Measurements from ENCODE around the gene NSL1.

NSL1 gene

DNA sequence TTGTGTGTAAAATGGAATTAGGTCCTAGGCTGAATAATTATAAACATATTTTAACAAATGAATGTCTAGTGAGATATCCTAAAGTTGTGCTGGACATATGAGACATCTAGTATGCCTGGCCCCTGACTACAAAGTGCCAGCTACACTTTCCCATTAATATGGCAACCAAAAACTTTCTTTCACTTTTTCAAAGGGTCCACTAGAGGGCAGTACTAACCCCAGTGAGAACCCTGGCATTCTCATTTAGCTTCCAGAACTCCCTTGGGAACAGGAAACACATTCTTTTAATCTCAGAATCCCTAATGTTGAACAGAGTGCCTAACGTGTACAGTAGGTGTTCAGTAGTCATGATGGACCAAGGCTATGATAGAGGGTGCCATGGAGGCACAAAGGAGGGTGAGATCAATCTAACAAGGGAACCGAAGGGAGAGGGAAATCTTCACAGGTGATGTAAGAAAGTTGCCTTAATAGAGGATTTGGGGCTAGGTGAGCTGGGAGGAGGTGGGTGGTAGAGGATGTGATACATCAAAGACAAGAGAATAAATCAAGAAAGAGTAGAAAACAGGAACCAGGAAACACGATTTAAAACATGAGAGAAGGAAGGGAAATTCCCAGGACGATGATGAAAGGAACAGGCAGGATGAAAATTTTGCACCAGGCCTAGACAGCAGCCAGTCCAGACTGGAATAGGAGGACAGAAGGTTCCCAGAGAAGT lies 41.6 kb downstream of the NSL1 start:
- peak overlapping the region; percentile 30; the same call in 1 of the 2 replicates for H3K27ac ChIP-seq (ENCODE audit: low read depth, low read length)
- no peak overlapping the region for H3K4me3 ChIP-seq (ENCODE audit: low read depth, low read length)
- no peak overlapping the region for H2AFZ ChIP-seq (ENCODE audit: low read length, unreplicated experiment)
- no peaks in the 10 kb centered on the region for H3K36me3 ChIP-seq (ENCODE audit: insufficient read depth, low read length)
- H3K4me1 ChIP-seq (ENCODE audit: control insufficient read depth, insufficient read depth, low read length, unreplicated experiment) = peaks cover 19% of the 10 kb centered on the region
- H3K79me2 ChIP-seq (ENCODE audit: control insufficient read depth, insufficient read depth, low read length, unreplicated experiment) = peaks cover 8% of the 10 kb centered on the region
- no peaks in the 10 kb centered on the region for H3K27me3 ChIP-seq (ENCODE audit: insufficient read depth, low read length)

DNA sequence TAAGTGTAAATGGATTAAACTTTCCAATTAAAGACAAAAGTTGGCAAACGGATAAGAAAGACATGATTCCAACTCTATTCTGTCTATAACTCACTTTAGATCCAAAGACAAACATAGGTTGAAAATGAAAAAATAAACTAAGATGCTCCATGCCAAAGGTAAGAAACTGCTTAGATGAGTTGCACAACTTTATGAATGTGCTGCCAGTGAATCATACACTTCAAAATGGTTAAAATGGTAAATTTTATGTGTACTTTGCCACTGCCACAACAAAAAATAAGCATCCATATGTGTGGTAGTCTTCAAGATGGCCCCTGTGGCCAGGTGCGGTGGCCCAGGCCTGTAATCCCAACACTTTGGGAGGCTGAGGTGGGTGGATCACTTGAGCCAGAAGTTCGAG lies 45.0 kb downstream of the NSL1 start:
- H3K4me1 ChIP-seq (ENCODE audit: control insufficient read depth, insufficient read depth, low read length, unreplicated experiment) = peaks cover 6% of the 10 kb centered on the region
- H2AFZ ChIP-seq (ENCODE audit: low read length, unreplicated experiment) = no peak overlapping the region
- no peak overlapping the region for H3K4me3 ChIP-seq (ENCODE audit: low read depth, low read length)
- 0 out of 2 replicates have a peak, but pooled peaks cover 4% of the 10 kb centered on the region for H3K36me3 ChIP-seq (ENCODE audit: insufficient read depth, low read length)
- H3K27me3 ChIP-seq (ENCODE audit: insufficient read depth, low read length) = no peaks in the 10 kb centered on the region
- peaks cover 11% of the 10 kb centered on the region for H3K79me2 ChIP-seq (ENCODE audit: control insufficient read depth, insufficient read depth, low read length, unreplicated experiment)
- H3K27ac ChIP-seq (ENCODE audit: low read depth, low read length) = no peak overlapping the region

DNA sequence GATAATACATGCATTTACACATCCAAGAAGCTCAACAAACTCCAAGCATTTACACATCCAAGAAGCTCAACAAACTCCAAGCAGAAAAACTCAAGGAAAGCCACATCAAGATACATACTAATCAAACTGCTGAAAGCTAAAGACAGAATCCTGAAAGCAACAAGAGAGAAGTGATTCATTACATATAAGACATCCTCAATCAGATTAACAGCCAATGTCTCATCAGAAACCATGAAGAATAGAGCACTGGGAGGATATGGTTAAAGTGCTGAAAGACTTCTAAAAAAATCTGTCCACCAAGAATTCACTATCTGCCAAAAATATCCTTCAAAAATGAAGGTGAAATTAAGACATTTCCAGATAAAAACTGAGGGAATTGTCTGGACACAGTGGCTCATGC lies 46.3 kb downstream of the NSL1 start:
- H2AFZ ChIP-seq (ENCODE audit: low read length, unreplicated experiment) = no peak overlapping the region
- no peak overlapping the region for H3K27ac ChIP-seq (ENCODE audit: low read depth, low read length)
- peaks cover 11% of the 10 kb centered on the region for H3K79me2 ChIP-seq (ENCODE audit: control insufficient read depth, insufficient read depth, low read length, unreplicated experiment)
- no peak overlapping the region for H3K4me3 ChIP-seq (ENCODE audit: low read depth, low read length)
- H3K4me1 ChIP-seq (ENCODE audit: control insufficient read depth, insufficient read depth, low read length, unreplicated experiment) = peaks cover 5% of the 10 kb centered on the region
- peaks cover 5% of the 10 kb centered on the region; the same call in 1 of the 2 replicates for H3K36me3 ChIP-seq (ENCODE audit: insufficient read depth, low read length)
- H3K27me3 ChIP-seq (ENCODE audit: insufficient read depth, low read length) = no peaks in the 10 kb centered on the region

DNA sequence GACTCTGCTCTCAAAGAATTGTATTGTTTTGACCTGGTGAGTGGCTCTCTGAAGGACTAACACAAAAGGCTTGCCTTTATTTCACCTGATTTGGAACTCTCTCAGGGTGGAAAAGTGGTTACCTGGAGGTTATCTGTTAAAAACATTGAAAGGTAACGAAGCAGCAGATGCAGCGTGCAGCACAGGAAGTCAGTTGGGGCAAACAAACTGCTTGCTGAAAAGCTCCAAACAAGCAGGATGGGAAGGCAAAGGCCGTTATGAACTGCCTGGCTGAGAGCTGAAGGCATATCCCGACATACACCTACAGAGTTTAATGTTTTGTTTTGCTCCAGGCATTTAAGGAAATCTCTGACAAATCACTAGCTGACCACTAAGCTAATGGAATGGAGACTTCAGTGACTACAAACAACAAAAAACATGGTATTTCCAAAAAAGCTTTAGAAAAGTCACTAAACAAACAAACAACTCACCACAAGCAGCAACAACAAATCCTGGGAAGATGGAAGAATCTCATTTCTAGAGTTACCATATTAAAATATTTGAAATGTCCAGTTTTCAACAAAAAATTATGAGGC lies 47.6 kb downstream of the NSL1 start:
- Histone ChIP-seq H2AFZ (ENCODE audit: low read length, unreplicated experiment) (no peak overlapping the region), H3K79me2 (ENCODE audit: control insufficient read depth, insufficient read depth, low read length, unreplicated experiment) (peaks cover 11% of the 10 kb centered on the region), H3K36me3 (ENCODE audit: insufficient read depth, low read length) (peaks cover 5% of the 10 kb centered on the region; the same call in 1 of the 2 replicates), H3K4me3 (ENCODE audit: low read depth, low read length) (no peak overlapping the region), H3K4me1 (ENCODE audit: control insufficient read depth, insufficient read depth, low read length, unreplicated experiment) (no peaks in the 10 kb centered on the region), H3K27me3 (ENCODE audit: insufficient read depth, low read length) (no peaks in the 10 kb centered on the region), H3K27ac (ENCODE audit: low read depth, low read length) (no peak overlapping the region)

DNA sequence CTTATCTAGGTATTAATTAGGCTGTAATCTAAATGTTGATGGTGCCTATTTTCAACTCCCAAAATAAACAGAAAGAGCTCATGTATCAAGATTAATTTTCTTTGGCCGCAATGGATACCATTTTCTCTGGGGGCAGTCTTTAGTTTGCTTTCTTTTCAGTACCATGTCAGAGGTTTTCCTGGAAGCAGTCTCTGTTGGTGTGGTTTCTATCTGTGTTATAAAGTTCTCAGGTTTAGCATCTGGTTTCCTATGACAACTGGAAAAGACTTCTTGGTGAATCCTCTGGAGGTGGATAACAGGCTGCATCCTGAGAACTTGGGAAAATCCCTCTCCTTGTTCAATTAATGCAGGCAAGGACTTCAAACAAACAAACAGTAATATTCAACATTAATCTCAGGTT lies 53.2 kb downstream of the NSL1 start:
- no peak overlapping the region for H2AFZ ChIP-seq (ENCODE audit: low read length, unreplicated experiment)
- H3K27me3 ChIP-seq (ENCODE audit: insufficient read depth, low read length) = no peaks in the 10 kb centered on the region
- H3K4me1 ChIP-seq (ENCODE audit: control insufficient read depth, insufficient read depth, low read length, unreplicated experiment) = no peaks in the 10 kb centered on the region
- H3K79me2 ChIP-seq (ENCODE audit: control insufficient read depth, insufficient read depth, low read length, unreplicated experiment) = no peaks in the 10 kb centered on the region
- H3K36me3 ChIP-seq (ENCODE audit: insufficient read depth, low read length) = peaks cover 5% of the 10 kb centered on the region; the same call in 1 of the 2 replicates
- no peak overlapping the region for H3K27ac ChIP-seq (ENCODE audit: low read depth, low read length)
- H3K4me3 ChIP-seq (ENCODE audit: low read depth, low read length) = no peak overlapping the region

DNA sequence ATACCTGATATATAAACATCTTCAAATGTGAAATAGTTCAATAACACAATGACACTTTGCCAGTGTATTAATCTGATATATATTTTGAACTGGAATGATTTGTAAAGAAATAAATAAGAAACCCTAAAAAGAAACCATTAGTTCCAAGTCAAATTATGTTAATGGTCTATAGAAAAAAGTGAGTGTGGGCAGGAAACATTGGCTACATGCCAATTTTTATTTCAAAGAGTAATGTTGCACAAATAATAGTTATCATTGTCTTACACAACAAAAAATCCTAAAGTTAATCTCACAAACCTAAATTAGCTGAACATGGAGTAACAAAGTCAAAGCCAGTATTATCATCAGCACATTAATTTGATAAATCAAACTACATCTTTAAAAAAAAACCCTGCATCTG lies 54.0 kb downstream of the NSL1 start:
- Histone ChIP-seq H3K79me2 (ENCODE audit: control insufficient read depth, insufficient read depth, low read length, unreplicated experiment) (no peaks in the 10 kb centered on the region), H3K4me3 (ENCODE audit: low read depth, low read length) (no peak overlapping the region), H3K27me3 (ENCODE audit: insufficient read depth, low read length) (no peaks in the 10 kb centered on the region), H2AFZ (ENCODE audit: low read length, unreplicated experiment) (no peak overlapping the region), H3K36me3 (ENCODE audit: insufficient read depth, low read length) (peaks cover 5% of the 10 kb centered on the region; the same call in 1 of the 2 replicates), H3K27ac (ENCODE audit: low read depth, low read length) (no peak overlapping the region), H3K4me1 (ENCODE audit: control insufficient read depth, insufficient read depth, low read length, unreplicated experiment) (no peaks in the 10 kb centered on the region)

DNA sequence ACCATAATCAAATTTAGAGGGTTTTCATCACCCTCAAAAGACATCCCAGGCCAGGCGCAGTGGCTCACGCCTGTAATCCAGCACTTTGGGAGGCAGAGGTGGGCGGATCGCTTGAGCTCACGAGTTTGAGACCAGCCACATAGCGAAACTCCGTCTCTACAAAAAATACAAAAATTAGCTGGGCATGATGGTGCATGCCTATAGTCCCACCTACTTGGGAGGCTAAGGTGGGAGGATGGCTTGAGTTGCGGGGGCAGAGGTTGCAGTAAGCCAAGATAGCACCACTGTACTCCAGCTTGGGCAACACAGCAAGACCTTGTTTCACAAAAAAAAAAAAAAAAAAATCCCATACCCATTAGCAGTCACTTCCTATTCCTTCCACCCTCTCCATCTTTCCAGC lies 58.5 kb downstream of the NSL1 start:
- H3K79me2 ChIP-seq (ENCODE audit: control insufficient read depth, insufficient read depth, low read length, unreplicated experiment) = no peaks in the 10 kb centered on the region

DNA sequence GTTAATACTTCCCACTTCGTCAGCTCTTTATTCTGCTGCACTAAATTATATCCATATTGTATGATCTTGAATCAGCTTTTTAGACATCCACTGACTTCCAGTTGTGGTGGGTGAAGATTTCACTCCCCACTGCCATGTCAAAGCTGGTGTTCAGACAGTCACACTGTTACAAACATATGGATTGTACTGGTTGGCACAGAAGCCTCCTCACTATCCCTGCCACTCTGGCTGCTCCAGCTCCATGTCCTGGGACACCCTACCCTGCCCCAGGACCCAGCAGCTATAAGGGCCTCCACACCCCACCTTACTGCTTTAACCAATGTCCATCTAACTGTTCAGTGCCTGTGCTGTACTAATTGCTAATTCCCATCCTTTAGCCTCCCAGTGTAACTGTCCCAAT lies 59.9 kb downstream of the NSL1 start:
- H3K4me1 ChIP-seq (ENCODE audit: control insufficient read depth, insufficient read depth, low read length, unreplicated experiment) = no peaks in the 10 kb centered on the region
- H3K4me3 ChIP-seq (ENCODE audit: low read depth, low read length) = no peak overlapping the region
- no peak overlapping the region for H2AFZ ChIP-seq (ENCODE audit: low read length, unreplicated experiment)
- H3K36me3 ChIP-seq (ENCODE audit: insufficient read depth, low read length) = no peaks in the 10 kb centered on the region
- no peaks in the 10 kb centered on the region for H3K27me3 ChIP-seq (ENCODE audit: insufficient read depth, low read length)
- H3K27ac ChIP-seq (ENCODE audit: low read depth, low read length) = no peak overlapping the region
- no peaks in the 10 kb centered on the region for H3K79me2 ChIP-seq (ENCODE audit: control insufficient read depth, insufficient read depth, low read length, unreplicated experiment)

More for the DNA sequence above, 58.5 kb downstream of the NSL1 start:
- Histone ChIP-seq H3K36me3 (ENCODE audit: insufficient read depth, low read length) (no peaks in the 10 kb centered on the region; the same call in 1 of the 2 replicates), H2AFZ (ENCODE audit: low read length, unreplicated experiment) (no peak overlapping the region), H3K27ac (ENCODE audit: low read depth, low read length) (no peak overlapping the region), H3K4me3 (ENCODE audit: low read depth, low read length) (no peak overlapping the region), H3K4me1 (ENCODE audit: control insufficient read depth, insufficient read depth, low read length, unreplicated experiment) (no peaks in the 10 kb centered on the region), H3K27me3 (ENCODE audit: insufficient read depth, low read length) (no peaks in the 10 kb centered on the region)

DNA sequence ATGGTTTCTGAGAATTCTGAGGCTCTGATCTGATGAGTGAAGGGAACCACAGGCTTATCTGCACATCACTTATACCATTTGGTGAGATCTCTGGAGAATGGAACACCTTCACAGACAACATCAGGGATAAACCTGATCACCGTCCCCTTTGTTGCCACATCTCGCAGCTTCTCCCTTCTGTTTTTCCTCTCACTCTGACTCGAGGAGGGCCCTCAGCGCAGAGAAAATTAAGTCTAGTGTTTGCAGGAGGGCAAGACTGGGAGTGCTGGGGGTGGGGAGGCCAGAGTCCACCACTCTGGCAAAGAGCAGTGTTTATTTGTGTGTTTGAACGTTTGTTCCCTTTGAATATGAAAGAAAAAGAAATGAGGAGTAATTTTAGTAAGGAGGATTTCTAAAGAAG lies 63.0 kb downstream of the NSL1 start:
- Histone ChIP-seq H2AFZ (ENCODE audit: low read length, unreplicated experiment) (no peak overlapping the region), H3K4me1 (ENCODE audit: control insufficient read depth, insufficient read depth, low read length, unreplicated experiment) (no peaks in the 10 kb centered on the region), H3K27me3 (ENCODE audit: insufficient read depth, low read length) (no peaks in the 10 kb centered on the region), H3K27ac (ENCODE audit: low read depth, low read length) (peak overlapping the region; percentile 66; the same call in 1 of the 2 replicates), H3K36me3 (ENCODE audit: insufficient read depth, low read length) (no peaks in the 10 kb centered on the region), H3K79me2 (ENCODE audit: control insufficient read depth, insufficient read depth, low read length, unreplicated experiment) (no peaks in the 10 kb centered on the region), H3K4me3 (ENCODE audit: low read depth, low read length) (no peak overlapping the region)

DNA sequence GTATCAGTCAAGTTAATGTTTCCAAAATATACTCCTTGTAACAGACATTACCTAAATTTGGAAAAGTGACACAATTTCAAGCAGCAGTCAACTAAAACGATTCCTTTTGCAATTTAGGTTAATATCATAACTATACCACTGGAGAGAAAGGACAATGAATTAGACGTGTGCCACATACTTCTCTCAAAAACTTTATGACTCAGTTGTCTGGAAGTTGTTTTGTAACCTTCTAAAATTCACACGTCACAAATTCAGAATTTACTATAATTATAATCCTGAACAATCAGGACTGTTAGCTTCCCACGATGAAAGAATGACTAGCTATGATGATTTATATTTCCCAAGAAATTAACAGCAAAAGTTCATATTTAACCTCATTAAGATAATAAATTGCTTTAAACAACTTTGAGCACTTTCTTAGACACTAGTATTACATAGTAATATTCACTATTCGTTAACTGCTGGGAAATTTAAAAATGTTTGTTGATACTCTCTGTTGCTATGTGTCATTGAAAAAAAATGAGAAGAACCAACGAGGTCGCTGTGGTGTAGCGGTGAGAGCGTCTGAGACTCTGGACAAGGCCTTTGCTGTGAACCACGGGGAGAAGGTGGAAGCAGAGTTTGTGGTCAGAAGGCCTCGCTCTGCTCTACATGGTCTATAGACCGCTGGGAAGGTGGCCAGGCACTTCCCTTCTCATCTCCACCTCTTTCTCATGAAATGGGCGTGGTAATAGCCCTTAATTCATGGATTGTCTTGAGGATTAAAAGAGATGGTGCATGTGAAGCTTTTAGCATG lies 64.0 kb downstream of the NSL1 start:
- H3K4me1 ChIP-seq (ENCODE audit: control insufficient read depth, insufficient read depth, low read length, unreplicated experiment) = no peaks in the 10 kb centered on the region
- H3K27me3 ChIP-seq (ENCODE audit: insufficient read depth, low read length) = no peaks in the 10 kb centered on the region
- H2AFZ ChIP-seq (ENCODE audit: low read length, unreplicated experiment) = no peak overlapping the region
- peak overlapping the region; percentile 66 for H3K27ac ChIP-seq (ENCODE audit: low read depth, low read length)
- no peaks in the 10 kb centered on the region for H3K36me3 ChIP-seq (ENCODE audit: insufficient read depth, low read length)
- no peaks in the 10 kb centered on the region for H3K79me2 ChIP-seq (ENCODE audit: control insufficient read depth, insufficient read depth, low read length, unreplicated experiment)
- no peak overlapping the region for H3K4me3 ChIP-seq (ENCODE audit: low read depth, low read length)
